Esophagus muscularis mucosa (tissue), 4 donors: Measurements from ENCODE around the gene CTRL.

Source experiments
- CTCF ChIP-seq, 3 experiments: fragments of 200-600 bp in 2 of 3; fragments of 450-650 bp in 1 of 3; sonication (generic) in 2 of 3; IDR thresholded peaks; one replicate each; pipeline ENCODE4 v1.5.1; 2017 to 2019; ENCODE audit warnings: antibody characterized with exemption in 3 of 3, mild to moderate bottlenecking in 2 of 3, moderate library complexity in 1 of 3
- EP300 ChIP-seq: sonication (generic); formaldehyde crosslinking; IDR thresholded peaks from one replicate; pipeline ENCODE4 v1.6.1; 2017; ENCODE audit warnings: antibody characterized with exemption
- POLR2A ChIP-seq: fragments of 450-650 bp; IDR thresholded peaks from one replicate; pipeline ENCODE4 v1.6.1; 2017; ENCODE audit warnings: antibody characterized with exemption, moderate library complexity, mild to moderate bottlenecking, low read depth
- POLR2AphosphoS5 ChIP-seq, 2 donors: sonication (generic); formaldehyde crosslinking; IDR thresholded peaks; one replicate each; pipeline ENCODE4 v1.6.1; 2017; ENCODE audit warnings: antibody characterized with exemption in 2 of 2

DNA sequence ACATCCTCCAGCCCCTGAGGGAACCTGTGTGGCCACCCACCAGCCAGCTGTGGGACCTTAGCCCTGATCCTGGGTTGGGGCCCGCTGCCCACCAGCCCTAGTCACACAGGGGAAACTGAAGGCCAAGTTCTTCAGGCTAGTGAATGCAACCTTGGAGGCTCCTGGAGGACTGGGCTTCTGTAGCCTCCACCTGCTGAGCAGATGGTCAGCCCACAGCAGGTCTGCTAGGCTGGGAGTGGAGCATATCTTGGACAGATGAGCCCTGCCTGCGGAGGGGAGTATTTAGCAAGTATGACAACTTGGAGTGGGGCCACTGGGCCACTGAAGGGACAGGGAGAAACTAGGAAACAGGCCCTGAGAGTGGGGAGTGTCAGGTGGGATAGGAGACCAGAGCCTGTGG lies 44.5 kb upstream of the CTRL start:
- TF ChIP-seq EP300 = no peak
- no peak for TF ChIP-seq CTCF (IDR thresholded peaks at IDR 0.05)
- no peak for TF ChIP-seq POLR2AphosphoS5 (IDR thresholded peaks at IDR 0.05)
- TF ChIP-seq POLR2A = no peak
